Activated CD4-positive, alpha-beta T cell treated with anti-CD3 and anti-CD28 coated beads, Interleukin-2, amount 50 U/mL, for 48 hours (primary cell): ENCODE data around the gene DIP2B.

ENCODE experiments used
- DNase-seq, 2 experiments: peaks; one replicate each; pipeline ENCODE4 v3.0.0-alpha.2; 2020

Gene DIP2B

DNA sequence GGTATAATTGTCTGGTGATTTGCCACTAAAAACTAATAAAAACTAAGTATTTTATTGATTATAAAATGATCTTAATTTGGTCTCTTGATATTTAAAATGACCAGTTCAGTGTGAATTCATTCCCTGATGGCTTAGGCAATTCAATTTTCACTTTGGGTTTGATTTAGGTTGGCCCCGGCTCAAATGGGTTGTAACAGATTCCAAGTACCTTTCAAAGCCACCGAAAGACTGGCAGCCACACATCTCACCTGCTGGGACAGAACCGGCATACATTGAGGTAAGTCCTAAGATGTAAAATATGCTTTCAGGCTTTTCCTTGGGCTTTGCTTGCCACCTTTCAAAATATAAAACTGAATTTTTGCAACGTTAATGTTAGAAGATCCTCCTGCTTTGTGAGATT is 181.6 kb downstream of the DIP2B start:
- no peak for DNase-seq

GRCh38 chr12:50686976-50687375 is 182.2 kb downstream of the DIP2B start:
- no peak for DNase-seq

- DNase-seq, result no peak
These were observed 184.7 kb downstream of the DIP2B start for GRCh38 chr12:50689437-50689836.

DNA sequence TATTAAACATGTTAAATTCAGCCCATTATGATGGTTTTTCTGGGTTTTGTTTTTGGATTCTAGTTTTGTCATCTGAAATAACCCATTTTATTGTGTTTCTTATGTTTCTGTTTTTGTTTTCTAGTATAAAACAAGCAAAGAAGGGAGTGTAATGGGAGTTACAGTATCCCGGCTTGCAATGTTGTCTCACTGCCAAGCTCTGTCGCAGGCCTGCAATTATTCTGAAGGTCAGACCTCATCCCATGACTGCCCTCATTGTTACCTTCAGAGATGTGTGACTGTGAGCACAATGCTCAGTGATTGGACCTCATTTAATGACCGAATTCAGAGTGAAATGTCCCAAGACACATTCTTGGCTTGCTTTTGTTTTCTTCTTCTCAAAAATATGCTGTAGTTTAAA is 186.1 kb downstream of the DIP2B start:
- DNase-seq, result no peak

DNA sequence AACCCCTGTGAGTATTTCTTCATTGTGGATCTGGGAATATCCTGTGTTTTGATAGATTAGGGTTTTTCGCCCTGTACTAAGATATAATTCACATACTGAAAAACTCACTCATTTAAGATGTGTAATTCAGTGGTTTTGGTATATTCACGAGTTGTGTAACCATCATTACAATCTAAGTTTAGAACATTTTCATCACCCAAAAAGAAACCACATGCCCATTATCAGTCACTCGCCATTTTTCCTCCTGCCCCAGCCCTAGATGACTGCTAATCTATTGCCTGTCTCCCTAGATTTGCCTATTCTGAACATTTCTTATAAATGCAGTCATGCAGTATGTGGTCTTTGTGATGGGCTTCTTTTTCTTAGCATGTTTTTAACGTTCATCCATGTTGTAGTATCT is 191.2 kb downstream of the DIP2B start:
- DNase-seq, result no peak

DNA sequence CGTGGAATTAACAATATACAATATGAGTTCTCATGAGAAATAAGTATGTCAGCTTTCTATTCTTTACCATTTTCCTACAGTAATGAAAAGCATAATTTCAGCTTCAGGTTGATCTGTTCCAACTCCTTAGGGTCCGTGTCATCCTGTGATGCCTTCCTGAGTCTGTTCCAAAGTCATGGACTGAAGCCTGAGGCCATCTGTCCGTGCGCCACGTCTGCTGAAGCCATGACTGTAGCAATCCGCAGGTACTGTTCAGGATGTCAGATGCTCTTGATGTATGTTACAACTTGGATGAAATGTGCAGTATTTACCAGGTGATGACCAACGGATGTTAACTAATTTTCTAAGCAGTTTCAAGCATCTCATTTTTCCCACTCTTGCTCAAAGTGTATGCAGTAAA is 192.1 kb downstream of the DIP2B start:
- no peak for DNase-seq

DNA sequence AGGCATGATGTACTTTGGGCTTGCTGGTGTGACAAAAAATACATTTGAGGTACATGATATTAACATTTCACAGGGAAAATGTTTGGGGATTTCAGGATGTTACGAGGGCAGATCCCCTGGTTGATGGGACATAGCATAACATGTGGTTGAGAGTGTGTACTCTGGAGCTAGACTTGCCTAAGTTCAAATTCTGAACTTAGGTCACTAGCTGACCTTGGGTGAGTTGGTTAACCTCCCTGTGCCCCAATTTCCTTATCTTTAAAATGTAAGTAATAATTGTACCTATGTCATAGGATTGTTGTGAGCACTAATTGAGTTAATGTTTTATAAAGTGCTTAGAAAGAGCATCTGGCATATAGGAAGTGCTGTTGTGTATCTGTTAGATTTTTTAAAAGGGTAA is 194.4 kb downstream of the DIP2B start:
- DNase-seq, result no peak

- DNase-seq, result no peak
These were observed 195.2 kb downstream of the DIP2B start for GRCh38 chr12:50699940-50700339.

DNA sequence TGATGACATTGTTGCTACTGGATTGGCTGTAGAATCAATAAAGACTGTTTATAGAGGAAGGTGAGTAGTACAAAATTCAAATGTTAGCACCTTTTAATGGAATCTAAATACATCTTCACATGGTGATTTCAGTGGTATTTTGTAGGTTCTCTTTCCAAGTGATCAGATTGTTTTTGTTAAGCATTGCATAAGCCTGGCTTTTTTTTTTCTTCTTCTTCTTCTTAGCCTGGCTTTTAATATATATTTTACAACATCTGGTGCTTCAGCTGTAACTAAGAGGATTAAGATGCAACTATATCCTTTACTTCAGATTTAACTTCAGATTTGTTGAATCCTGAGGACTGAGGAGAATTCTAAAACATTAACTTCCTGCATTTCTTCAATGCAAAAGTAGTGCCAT is 201.8 kb downstream of the DIP2B start:
- no peak for DNase-seq

- DNase-seq, result no peak
These were observed 202.6 kb downstream of the DIP2B start for GRCh38 chr12:50707396-50707795.

GRCh38 chr12:50708631-50709030 is 203.8 kb downstream of the DIP2B start:
- no peak for DNase-seq

DNA sequence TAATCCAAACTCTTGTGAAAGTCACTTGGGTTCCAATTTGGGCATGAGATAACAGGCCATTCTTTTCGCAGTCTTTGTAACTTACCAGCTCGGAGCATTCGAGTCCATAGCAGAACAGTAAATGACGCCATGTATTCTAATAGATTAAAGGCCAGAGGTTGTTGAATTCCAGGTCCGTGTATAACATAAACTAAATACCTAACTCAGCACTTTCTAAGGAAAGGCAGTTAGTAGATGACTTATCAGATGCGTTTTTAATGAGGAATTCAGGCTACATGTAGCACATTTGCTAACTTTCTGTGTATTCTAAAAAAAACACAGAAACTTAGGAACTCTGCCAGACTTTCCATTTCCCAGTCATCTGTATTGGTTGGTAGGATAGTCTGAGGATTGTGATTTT is 206.3 kb downstream of the DIP2B start:
- DNase-seq, result no peak

DNA sequence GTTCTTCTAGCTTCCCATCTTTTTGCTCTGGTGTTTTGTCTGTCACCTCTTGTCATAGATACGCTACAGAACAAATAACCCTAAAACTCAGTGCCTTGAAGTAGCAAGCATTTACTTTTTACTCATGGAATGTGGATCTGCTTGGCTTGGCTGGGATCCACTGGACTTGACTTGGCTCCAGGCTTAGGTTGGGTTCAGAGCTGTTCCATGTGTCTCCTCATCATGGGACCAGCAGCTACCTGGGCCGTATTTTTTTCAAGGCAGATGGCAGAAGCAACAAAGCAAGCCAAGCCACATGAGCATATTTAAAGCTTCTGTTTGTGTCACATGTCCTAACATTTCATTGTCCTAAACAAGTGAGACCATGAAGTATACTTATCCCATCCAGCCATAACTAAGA is 210.4 kb downstream of the DIP2B start:
- DNase-seq, result no peak

- DNase-seq, result no peak
These were observed 214.0 kb downstream of the DIP2B start for GRCh38 chr12:50718760-50719159.

- DNase-seq, result no peak
These were observed 215.3 kb downstream of the DIP2B start for GRCh38 chr12:50720085-50720484.

- no peak for DNase-seq
These were observed 215.7 kb downstream of the DIP2B start for GRCh38 chr12:50720501-50720900.

DNA sequence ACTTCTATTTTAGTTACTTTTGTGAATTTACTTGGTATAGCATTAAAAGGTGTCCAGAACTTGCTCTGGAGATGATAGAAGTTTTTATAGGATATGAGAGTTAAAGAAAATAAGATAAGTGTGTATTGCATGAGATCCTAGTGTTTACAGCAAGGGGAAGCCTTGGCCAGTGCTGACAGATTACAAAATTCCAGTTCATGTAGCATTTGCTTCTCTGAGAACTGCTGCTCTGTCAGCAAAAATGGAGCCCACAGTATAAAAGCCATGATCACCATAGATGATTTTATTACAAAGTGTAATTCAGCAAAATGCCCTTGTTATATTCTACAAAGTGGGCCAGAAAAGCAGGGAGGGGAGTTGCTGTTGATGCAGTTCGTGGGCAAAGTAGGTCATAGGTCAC is 219.1 kb downstream of the DIP2B start:
- no peak for DNase-seq

DNA sequence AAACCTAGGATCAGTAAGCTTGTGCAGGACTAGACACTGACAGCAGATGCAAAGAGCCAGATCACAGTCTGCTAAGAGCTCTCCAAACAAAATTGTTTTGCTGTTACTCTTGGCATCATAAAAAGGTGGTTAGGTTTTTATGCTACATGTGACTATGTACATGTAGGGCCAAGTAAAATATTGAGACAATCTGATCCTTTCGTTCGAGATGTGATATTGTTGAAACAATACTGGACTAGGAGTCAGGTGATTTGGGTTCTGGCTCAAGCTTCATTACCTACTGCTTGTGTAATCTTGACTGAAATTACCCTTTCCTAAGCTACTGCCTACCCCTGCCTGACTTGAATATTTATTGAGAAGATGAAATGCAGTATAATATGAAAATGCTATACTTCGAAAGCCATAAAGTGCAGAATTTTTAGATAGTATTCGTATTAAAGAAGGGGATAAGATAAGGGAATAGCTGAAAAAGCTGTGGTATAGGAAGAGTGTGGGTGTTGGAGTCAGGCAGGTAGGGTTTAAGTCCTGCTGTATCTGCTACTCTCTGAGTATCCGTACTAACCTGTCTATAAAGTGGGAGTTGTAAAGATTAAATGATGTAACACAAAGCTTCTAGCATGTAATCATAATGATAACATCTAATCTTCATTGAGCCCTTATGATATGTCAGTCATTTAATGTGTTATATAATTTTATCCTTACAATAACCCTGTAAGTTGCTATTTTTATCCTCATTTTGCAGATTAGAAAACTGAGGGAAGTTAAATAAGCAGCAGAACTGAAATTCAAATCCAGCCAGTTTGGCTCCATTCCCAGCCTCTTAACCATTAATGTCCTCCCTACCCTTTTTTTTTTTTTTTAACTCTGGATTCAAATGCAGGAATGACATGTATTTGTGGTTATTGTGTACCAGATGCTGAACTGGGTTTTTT is 220.5 kb downstream of the DIP2B start:
- no peak for DNase-seq

DNA sequence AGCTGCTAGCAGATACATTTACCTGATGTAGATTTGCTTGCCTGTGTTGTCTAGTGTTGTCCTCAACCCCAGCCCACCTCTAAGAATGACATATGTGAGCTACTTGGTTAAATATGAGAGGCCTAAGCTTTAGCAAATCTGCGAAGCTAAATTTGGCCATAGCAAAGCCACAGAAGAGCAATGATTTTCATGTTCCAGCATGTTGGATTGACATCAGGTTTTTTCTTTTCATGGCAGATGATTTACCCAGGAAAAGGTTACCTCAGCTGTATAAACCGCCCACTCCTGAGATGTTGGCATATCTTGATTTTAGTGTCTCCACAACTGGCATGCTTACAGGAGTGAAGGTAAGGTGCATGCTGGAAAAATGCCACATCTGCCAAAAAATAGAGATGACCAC is 222.7 kb downstream of the DIP2B start:
- DNase-seq, result no peak

- no peak for DNase-seq
These were observed 223.6 kb downstream of the DIP2B start for GRCh38 chr12:50728417-50728816.

DNA sequence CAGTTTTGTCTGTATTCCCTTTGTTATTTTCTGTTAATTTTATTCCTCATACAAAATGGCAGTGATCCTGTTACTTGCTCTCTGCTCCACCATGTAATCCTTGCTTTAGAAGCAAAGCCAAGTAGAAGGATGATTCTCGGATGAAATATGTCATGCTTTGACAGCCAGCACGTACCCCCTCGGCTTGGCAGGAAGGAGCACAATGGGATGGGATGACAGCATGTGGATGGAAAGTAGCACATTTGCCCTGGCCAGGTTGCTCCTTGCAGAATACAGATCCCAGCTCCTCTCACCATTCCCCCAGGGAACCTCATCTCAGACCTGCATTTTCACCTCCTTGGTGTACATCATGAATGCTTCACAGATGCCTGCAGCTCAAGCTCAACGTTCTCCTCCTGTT is 224.1 kb downstream of the DIP2B start:
- DNase-seq, result no peak

DNA sequence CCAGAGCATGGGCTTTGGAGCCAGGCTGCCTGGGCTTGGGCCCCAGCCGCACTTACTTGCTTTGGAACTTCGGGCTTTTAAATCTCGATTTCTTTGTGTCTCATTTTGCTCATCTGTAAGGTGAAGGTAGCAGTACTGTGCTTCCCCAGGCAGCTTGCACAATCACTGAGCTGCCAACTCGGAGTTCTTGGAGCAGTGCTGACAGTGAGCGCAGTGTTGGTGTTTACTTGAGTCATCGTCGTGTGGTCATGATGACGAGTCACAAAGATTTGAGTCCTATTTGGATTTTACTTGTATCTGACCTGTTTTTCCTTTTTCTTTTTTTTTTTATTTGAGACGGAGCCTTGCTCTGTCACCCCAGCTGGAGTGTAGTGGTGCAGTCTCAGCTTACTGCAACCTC is 227.8 kb downstream of the DIP2B start:
- DNase-seq, result no peak

DNA sequence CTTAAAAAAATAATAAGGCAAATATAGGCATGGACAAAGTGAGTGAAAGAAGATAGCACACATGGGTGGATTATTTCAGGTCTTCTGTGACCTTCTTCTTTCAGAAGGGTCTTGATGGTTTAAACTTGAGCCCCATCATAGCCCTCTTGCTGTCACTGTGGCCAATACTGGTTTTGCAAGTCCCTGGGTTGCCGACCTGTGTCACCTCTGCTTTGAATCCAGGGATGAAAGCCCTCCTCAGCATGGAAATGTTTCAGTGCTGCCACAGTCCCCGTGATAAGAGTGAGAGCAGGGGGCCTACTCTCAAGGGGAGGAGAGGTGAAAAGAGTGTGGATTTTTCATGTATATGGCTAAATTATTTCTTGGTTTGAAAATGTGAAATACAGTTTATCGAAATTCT is 228.9 kb downstream of the DIP2B start:
- no peak for DNase-seq

- DNase-seq, result peak; percentile 7 to 17
These were observed 229.9 kb downstream of the DIP2B start for GRCh38 chr12:50734409-50735263.
